NCI-H460 (cell line): Measurements from ENCODE around the gene ATP10B. TPM values are rescaled to one million over a fixed set of nuclear protein-coding genes. Genes with fewer than 3 reads are reported as not detected.

Experiments used
- DNase-seq: peaks from one replicate; pipeline ENCODE4 v3.0.0-alpha.2; 2016; ENCODE audit warnings: low read depth; ENCODE audit errors: extremely low read depth
- total RNA-seq: library from RNA; depleted of rRNA; stranded (reverse); fragments of >200 nt; shearing (Covaris generic); gene quantifications from 2 replicates; pipeline ENCODE4 v1.2.3, GENCODE V29; 2014

Gene ATP10B
- total RNA-seq, 1 experiment from 2014 or later: not detected

GRCh38 chr5:160697281-160697680 lies 154.7 kb downstream of the ATP10B start:
- DNase-seq: no peak

- DNase-seq: no peak
Observed at GRCh38 chr5:160694896-160695295, 157.1 kb downstream of the ATP10B start.

GRCh38 chr5:160693831-160694465 lies 158.1 kb downstream of the ATP10B start:
- DNase-seq: no peak

GRCh38 chr5:160692271-160692670 lies 159.7 kb downstream of the ATP10B start:
- DNase-seq: no peak

- DNase-seq: no peak
Observed at GRCh38 chr5:160685695-160686094, 166.3 kb downstream of the ATP10B start.

- DNase-seq: no peak
Observed at GRCh38 chr5:160685219-160685618, 166.8 kb downstream of the ATP10B start.

GRCh38 chr5:160679567-160680309 lies 172.3 kb downstream of the ATP10B start:
- DNase-seq: no peak

- DNase-seq: no peak
Observed at GRCh38 chr5:160675988-160676387, 176.0 kb downstream of the ATP10B start.

- no peak for DNase-seq
Observed at GRCh38 chr5:160674901-160675300, 177.1 kb downstream of the ATP10B start.

- DNase-seq: no peak
Observed at GRCh38 chr5:160672521-160672920, 179.5 kb downstream of the ATP10B start.

GRCh38 chr5:160668356-160668755 lies 183.7 kb downstream of the ATP10B start:
- DNase-seq: no peak

GRCh38 chr5:160667160-160667559 lies 184.9 kb downstream of the ATP10B start:
- no peak for DNase-seq

- no peak for DNase-seq
Observed at GRCh38 chr5:160665460-160665859, 186.6 kb downstream of the ATP10B start.

- DNase-seq: no peak
Observed at GRCh38 chr5:160660132-160660531, 191.9 kb downstream of the ATP10B start.

GRCh38 chr5:160657622-160658458 lies 194.2 kb downstream of the ATP10B start:
- no peak for DNase-seq

- no peak for DNase-seq
Observed at GRCh38 chr5:160657068-160657507, 194.9 kb downstream of the ATP10B start.

- DNase-seq: no peak
Observed at GRCh38 chr5:160655717-160656116, 196.3 kb downstream of the ATP10B start.

GRCh38 chr5:160651692-160652645 lies 200.0 kb downstream of the ATP10B start:
- no peak for DNase-seq

- no peak for DNase-seq
Observed at GRCh38 chr5:160649304-160649703, 202.7 kb downstream of the ATP10B start.

- DNase-seq: no peak
Observed at GRCh38 chr5:160646033-160646432, 206.0 kb downstream of the ATP10B start.
